ENCODE data around the gene CAB39L.
"Not testable (repeated sequence)": the region's sequence is repeated elsewhere in the genome, so short reads cannot be mapped to it uniquely, and the experiment has no call there.

CAB39L gene

GRCh38 chr13:49310251-49310650 is 133.6 kb downstream of the CAB39L start:
- DNase-seq (ENCODE audit: low read depth) = no peak

GRCh38 chr13:49308921-49309408 is 134.9 kb downstream of the CAB39L start:
- DNase-seq (ENCODE audit: low read depth) = no peak

- no peak for DNase-seq (ENCODE audit: low read depth)
Observed at GRCh38 chr13:49308097-49308875, 135.6 kb downstream of the CAB39L start.

GRCh38 chr13:49307365-49307764 is 136.5 kb downstream of the CAB39L start:
- DNase-seq (ENCODE audit: low read depth) = no peak

GRCh38 chr13:49305792-49306425 is 138.0 kb downstream of the CAB39L start:
- no peak for DNase-seq (ENCODE audit: low read depth)

GRCh38 chr13:49304763-49305700 is 138.8 kb downstream of the CAB39L start:
- DNase-seq (ENCODE audit: low read depth) = no peak

- no peak for DNase-seq (ENCODE audit: low read depth)
Observed at GRCh38 chr13:49304356-49304755, 139.5 kb downstream of the CAB39L start.

GRCh38 chr13:49303533-49304252 is 140.2 kb downstream of the CAB39L start:
- no peak for DNase-seq (ENCODE audit: low read depth)

- no peak for DNase-seq (ENCODE audit: low read depth)
Observed at GRCh38 chr13:49302817-49303216, 141.0 kb downstream of the CAB39L start.

- no peak for DNase-seq (ENCODE audit: low read depth)
Observed at GRCh38 chr13:49302222-49302621, 141.6 kb downstream of the CAB39L start.

GRCh38 chr13:49300739-49301589 is 142.9 kb downstream of the CAB39L start:
- DNase-seq (ENCODE audit: low read depth) = peak; percentile 31

GRCh38 chr13:49300276-49300675 is 143.6 kb downstream of the CAB39L start:
- no peak for DNase-seq (ENCODE audit: low read depth)

GRCh38 chr13:49298903-49299605 is 144.8 kb downstream of the CAB39L start:
- DNase-seq (ENCODE audit: low read depth) = no peak

GRCh38 chr13:49298416-49298815 is 145.4 kb downstream of the CAB39L start:
- no peak for DNase-seq (ENCODE audit: low read depth)

- DNase-seq (ENCODE audit: low read depth) = no peak
Observed at GRCh38 chr13:49297338-49297737, 146.5 kb downstream of the CAB39L start.

- no peak for DNase-seq (ENCODE audit: low read depth)
Observed at GRCh38 chr13:49296659-49297058, 147.2 kb downstream of the CAB39L start.

GRCh38 chr13:49295244-49295643 is 148.6 kb downstream of the CAB39L start:
- DNase-seq (ENCODE audit: low read depth) = no peak

- not testable (repeated sequence) for DNase-seq (ENCODE audit: low read depth)
Observed at GRCh38 chr13:49294723-49295122, 149.1 kb downstream of the CAB39L start.

GRCh38 chr13:49292742-49293486 is 150.9 kb downstream of the CAB39L start:
- DNase-seq (ENCODE audit: low read depth) = no peak

All from T follicular helper cell (primary cell).